HepG2 (cell line): ENCODE data around the gene SHISA6.

Experiments
- CEBPZ ChIP-seq: IDR thresholded peaks from 2 replicates; pipeline ENCODE4 v1.6.1; 2012; ENCODE audit warnings: low read length, improper control_type of control experiment
- CTCF ChIP-seq: sonication (generic); formaldehyde crosslinking; IDR thresholded peaks from 2 replicates; pipeline ENCODE4 v1.5.0; 2020; ENCODE audit warnings: mild to moderate bottlenecking, missing genetic modification reagents, moderate library complexity
- EZH2 ChIP-seq: conservative IDR thresholded peaks from 2 replicates; pipeline ENCODE4 v1.6.1; 2012; ENCODE audit warnings: mild to moderate bottlenecking, low read depth, low read length, moderate library complexity
- SIN3B ChIP-seq: fragments of 150-350 bp; IDR thresholded peaks from 2 replicates; pipeline ENCODE4 v1.6.1; 2014; ENCODE audit warnings: low read length
- ZNF556 ChIP-seq: sonication (generic); formaldehyde crosslinking; IDR thresholded peaks from 2 replicates; pipeline ENCODE4 v1.4.0; 2020; ENCODE audit warnings: mild to moderate bottlenecking, missing genetic modification reagents, borderline replicate concordance
- ZNF839 ChIP-seq: sonication (generic); formaldehyde crosslinking; IDR thresholded peaks from 2 replicates; pipeline ENCODE4 v1.4.0; 2020; ENCODE audit warnings: missing genetic modification reagents, mild to moderate bottlenecking, borderline replicate concordance
- TF ChIP-seq, protein P1 (sequence below): sonication (generic); formaldehyde crosslinking; IDR thresholded peaks from 2 replicates; pipeline ENCODE4 v1.8.1; 2023; ENCODE audit warnings: missing genetic modification reagents, mild to moderate bottlenecking, borderline replicate concordance

- TF ChIP-seq ZNF556 (CRISPR knock-in tag) (no peak), ZNF839 (CRISPR knock-in tag) (no peak), SIN3B (no peak), CEBPZ (no peak), CTCF (CRISPR knock-in tag) (no peak), EZH2 (no peak)
- TF ChIP-seq, protein P1, sequence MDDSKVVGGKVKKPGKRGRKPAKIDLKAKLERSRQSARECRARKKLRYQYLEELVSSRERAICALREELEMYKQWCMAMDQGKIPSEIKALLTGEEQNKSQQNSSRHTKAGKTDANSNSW (CRISPR knock-in tag) = no peak
Observed at GRCh38 chr17:11221721-11222120, 19.3 kb upstream of the SHISA6 start.
